ENCODE data around the gene CLSTN2.

DNA sequence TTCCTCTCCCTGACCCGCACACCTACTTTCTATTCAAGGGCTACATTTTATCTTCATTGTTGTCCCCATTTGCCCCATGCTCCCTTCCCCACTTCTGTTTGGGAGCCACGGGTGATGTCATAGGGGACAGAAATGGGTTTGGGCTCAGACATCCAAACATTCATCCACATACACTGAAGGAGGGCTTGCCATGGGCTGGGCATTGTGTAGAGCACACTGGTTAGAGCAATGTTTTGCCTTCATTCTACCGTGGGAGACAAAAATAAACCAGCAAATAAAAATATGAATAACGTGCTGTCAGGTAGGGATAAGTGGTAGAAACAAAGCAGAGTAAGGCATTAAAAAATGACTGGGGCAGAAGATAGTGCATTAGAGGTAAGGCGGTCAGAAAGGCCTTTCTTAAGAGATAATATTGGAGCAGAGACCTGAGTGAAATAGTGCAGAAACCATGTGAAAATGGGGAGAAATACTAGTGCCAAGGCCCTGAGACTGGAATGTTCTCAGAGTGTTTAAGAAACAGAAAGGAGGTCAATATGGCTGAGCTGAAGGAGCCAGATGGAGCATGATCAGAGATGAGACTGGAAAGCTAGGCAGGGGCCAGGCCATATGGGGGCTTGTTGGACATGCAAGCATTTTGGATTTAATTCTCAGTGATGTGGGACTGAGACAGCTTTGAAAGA lies 40.9 kb upstream of the CLSTN2 start:
- TF ChIP-seq, protein P1, sequence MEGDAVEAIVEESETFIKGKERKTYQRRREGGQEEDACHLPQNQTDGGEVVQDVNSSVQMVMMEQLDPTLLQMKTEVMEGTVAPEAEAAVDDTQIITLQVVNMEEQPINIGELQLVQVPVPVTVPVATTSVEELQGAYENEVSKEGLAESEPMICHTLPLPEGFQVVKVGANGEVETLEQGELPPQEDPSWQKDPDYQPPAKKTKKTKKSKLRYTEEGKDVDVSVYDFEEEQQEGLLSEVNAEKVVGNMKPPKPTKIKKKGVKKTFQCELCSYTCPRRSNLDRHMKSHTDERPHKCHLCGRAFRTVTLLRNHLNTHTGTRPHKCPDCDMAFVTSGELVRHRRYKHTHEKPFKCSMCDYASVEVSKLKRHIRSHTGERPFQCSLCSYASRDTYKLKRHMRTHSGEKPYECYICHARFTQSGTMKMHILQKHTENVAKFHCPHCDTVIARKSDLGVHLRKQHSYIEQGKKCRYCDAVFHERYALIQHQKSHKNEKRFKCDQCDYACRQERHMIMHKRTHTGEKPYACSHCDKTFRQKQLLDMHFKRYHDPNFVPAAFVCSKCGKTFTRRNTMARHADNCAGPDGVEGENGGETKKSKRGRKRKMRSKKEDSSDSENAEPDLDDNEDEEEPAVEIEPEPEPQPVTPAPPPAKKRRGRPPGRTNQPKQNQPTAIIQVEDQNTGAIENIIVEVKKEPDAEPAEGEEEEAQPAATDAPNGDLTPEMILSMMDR (conservative IDR thresholded peaks at IDR 0.05), result no peak
- TF ChIP-seq EZH2 (IDR thresholded peaks at IDR 0.05; ENCODE audit: low read depth), result no peak

All from PC-9 (cell line).